Stimulated activated CD4-positive, alpha-beta T cell treated with anti-CD3 and anti-CD28 coated beads, Interleukin-2, amount 100 ng/mL, for 4 hours (primary cell): ENCODE data around the gene TNFSF9.

ENCODE experiments used
- DNase-seq: peaks from one replicate; pipeline ENCODE4 v3.0.0-alpha.2; 2020; ENCODE audit warnings: low read depth

TNFSF9 gene, protein sequence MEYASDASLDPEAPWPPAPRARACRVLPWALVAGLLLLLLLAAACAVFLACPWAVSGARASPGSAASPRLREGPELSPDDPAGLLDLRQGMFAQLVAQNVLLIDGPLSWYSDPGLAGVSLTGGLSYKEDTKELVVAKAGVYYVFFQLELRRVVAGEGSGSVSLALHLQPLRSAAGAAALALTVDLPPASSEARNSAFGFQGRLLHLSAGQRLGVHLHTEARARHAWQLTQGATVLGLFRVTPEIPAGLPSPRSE

DNA sequence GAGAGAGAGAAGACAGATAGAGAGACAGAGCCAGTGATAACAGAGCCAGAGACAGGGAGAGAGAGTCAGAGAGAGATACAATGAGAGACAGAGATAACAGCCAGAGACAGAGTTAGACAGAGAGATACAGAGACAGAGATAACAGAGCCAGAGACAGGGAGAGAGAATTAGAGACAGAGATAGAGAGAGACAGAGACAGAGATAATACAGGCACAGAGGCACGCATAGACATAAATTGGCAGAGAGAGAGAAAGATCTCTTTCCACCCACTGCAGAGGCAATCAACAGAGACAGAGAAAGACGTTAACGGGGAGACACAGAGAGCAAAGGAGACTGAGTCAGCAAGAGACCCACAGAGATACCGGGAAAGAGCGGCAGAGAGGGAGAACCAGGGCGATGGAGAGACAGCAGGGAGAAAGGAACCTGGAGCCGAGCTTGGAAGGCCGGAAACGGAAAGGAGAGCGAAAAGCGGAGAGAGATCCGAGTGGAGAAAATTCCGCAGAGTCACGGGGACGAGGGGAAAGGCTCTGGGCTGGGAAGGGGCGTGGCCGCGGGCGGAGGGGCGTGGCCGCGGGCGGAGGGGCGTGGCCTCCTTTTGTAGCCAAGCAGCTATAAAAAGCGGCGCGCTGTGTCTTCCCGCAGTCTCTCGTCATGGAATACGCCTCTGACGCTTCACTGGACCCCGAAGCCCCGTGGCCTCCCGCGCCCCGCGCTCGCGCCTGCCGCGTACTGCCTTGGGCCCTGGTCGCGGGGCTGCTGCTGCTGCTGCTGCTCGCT is at the start of gene TNFSF9:
Gene TNFSF9, plus strand, starts transcription at position 641 of the 777 bp plus-strand sequence. Its CDS starts 11 bp downstream, at position 652.
- peak; percentile 67 for DNase-seq

DNA sequence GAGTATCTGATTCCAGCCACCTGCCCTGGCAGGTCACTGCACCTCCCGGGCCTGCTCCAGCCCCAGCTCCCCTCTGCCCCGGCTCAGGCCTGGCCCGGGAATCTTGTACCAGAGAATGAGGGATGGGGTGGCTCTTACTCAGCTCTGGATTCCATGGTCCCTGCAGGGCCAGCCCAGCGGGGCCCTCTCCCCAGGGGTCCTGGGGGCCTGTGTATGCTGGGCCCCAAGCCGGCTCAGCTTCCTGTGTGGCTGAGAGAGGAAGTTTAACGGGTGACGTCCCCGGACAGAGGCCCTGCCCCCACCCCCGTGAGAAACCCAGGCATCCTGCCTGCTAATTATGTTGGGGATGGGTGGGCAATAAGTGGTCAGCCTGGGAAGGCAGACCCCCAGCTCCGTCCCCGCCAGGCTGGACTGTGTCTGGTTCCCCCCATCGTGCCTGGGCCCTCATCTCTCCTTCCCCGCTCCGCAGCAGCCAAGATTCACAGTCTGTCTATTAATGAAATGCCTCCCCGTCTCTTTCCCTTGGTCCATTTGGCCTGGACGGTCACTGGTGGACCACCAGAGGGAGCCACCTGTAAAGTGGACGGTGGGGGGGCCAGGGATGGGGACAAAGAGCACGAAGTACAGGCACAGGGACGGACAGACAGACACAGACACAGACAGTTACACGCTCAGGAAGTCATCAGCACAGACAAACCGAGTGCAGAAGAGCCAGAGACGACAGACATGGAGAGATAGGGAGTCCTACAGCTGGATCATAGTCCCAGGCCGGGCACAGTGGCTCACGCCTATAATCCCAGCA is 49.1 kb upstream of the TNFSF9 start, which contains the start of gene DENND1C:
Gene DENND1C, minus strand, starts transcription at position 247 of the 802 bp plus-strand sequence. Its CDS starts 92 bp downstream, at position 155.
- peak; percentile 46 for DNase-seq

DNA sequence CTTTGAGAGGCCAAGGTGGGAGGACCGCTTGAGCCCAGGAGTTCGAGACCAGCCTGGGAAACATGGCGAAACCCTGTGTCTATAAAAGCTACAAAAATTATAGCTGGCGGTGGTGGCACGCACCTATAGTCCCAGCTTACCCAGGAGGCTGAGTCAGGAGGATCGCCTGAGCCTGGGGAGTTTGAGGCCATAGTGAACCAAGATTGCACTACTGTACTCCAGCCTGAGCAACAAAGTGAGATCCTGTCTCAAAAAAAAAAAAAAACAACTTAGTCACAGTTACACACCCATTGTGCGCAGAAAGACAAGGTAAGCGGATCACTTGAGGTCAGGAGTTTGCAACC is 48.5 kb upstream of the TNFSF9 start:
- DNase-seq, result no peak

DNA sequence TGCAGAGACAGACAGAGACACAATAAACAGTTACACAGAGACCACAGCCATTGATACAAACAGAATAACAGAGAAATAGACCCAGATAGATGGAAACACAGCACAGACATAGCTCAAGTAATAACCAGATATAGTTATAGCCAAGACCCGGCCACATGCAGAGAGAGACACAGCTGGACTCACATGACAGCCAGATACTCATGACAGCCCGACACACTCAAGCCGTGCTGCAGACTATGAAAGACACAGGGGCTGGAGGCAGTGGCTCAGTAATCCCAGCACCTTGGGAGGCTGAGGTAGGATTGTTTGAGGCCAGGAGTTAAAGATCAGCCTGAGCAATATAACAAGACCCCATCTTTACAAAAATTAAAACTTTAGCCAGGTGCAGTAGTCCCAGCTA is 47.6 kb upstream of the TNFSF9 start:
- no peak for DNase-seq

DNA sequence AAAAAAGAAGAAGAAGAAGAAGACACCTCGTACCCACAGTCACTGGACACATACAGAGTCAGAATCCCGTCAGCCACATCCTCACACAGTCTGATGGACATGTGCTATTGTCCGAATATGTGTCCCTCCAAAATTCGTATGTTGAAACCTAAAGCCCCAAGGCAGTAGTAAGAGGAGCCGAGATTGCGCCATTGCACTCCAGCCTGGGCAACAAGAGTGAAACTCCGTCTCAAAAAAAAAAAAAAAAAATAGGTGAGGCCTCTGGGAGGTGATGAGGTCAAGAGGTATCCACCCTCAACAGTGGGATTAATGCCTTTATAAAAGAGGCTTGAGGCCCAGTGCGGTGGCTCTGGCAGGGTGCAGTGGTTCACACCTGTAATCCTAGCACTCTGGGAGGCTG is 46.6 kb upstream of the TNFSF9 start:
- DNase-seq, result no peak

DNA sequence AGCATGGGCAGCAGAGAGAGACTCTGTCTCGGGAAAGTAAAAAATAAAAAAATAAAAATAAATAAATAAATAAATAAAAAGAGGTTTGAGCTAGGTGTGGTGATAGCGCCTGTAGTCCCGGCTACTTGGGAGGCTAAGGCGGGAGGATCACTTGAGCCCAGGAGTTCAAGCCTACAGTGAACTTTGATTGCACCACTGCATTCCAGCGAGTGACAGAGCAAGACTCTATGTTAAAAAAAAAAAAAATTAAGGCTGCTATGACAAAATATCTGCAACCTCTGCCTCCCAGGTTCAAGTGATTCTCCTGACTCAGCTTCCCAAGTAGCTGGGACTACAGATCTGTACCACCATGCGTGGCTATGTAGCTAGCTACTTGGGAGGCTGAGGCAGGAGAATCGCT is 46.0 kb upstream of the TNFSF9 start:
- DNase-seq, result no peak

DNA sequence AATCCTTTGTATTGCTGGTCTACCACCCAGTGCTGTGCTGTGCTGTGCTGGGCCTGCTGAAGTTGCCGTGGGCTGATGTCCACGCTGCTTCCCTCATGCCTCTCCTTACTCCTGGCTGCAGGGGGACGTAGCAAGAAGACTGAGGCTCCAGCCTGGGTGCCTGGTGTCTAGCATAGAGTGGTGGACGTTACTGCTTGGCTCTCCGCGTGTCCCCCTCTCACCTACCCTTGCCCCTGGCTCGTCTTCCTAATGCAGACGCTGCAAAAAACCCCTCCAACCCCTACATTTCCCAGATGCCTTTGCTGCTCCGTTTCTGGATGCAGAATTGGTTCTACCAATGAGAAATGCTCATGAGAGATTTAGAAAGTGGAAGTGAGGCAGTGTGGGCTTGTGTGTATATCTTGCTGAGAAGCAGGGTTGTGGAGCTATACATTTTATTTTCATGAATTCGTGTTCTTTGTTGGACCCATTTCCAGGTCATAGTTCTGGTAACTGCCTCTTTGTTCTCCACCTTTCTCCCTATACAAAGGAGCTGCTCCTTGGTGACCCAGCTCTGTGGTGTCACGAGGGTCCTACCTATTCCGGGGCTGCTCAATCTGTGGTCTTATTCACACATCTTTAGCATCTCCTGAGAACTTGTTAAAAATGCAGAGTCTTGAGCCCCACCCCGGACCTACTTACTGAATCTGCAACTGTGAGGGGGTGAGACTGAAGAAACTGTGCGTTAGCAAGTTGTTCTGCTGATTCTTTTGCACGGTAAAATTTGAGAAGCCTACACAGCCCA is 41.4 kb upstream of the TNFSF9 start:
- no peak for DNase-seq

DNA sequence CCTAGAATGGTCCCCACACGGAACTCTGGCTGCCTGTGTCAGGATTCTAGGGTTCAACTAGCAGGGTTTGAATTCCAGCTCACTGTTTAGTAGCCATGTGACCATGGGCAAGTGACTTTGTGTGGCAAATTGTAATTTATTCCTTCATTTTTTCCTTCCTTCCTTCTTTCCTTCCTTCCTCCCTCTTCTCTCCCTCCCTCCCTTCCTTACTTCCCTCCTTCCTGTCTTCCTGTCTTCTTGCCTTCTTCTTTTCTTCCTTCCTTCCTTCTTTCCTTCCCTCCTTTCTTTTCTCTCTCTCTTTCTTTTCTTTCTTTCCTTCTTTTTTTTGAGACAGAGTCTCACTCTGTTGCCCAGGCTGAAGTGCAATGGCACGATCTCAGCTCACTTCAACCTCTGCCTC is 40.7 kb upstream of the TNFSF9 start:
- DNase-seq, result no peak

DNA sequence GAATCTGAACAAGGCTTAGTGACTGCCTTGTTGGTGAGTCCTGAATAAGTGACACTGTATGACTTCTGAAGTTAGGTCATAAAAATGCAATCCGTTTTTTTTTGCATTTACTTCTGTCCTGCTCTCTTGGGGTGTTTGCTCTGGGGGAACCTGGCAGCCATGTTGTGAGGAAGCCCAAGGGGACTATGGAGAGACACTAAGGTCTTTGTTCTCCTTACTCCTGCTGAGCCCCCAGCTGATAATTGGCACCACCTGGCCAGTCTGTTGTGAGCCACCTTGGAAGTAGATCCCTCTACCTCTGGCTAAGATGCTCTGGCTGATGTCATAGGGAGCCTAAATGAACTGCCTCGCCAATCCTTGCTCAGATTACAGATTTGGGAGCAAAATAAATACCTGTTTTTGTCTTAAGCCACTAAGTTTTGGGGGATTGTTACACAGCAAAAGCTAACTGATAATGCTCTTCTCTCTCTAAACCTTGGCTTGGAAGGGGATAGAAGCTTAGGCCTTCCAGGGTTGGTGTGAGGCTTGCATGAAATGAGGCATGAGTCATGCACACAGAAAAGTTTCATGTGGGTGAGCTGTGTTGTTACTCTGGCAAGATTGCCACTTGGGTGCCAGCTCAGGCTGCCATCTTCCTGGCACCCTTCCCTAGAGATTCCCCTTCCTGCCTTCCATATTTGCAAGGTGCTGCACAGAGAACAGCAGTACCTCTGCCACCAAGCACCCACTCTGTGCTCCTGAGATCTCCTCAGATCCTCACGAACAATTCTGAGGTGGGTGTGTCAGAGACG is 38.8 kb upstream of the TNFSF9 start:
- no peak for DNase-seq

DNA sequence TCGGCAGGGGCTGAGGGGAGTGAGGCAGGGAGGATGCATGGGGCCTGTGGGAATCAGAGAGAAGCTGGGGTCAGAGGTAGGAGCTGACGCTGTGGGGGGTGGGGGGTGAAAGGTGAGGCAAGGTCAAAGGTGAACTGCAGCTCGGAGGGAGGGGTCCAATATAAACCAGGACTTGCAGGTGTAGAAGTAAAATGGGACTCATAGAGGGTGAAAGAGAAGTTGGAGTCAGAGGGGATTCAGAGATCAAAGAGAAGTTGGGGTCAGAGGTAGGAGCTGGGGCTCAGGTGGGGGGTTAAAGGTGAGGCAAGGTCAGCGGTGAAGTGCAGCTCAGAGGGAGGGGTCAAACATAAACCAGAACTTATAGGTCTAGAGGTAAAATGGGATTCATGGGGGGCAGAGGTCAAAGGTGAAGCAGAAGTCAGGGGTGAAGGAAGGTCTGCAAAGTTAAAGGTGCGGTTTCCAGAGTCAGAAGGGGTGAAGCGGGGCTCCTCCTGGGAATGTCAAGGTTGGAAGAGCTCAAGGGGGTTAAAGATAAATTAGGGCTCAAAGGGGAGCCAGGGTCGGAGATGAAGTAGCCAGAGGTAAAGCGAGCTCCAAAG is 36.3 kb upstream of the TNFSF9 start:
- DNase-seq, result no peak

DNA sequence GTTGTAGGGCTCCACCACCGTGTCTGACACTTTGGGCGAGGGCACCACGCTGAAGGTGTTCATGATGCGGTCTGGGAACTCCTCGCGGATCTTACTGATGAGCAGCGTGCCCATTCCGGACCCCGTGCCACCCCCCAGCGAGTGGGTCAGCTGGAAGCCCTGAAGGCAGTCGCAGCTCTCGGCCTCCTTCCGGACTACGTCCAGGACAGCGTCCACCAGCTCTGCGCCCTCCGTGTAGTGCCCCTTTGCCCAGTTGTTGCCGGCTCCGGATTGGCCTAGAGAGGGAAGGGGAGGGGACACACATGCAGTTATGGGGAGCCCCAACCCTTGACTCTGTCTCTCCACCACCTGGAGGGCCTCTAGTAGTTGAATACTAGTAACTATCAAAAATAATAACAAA is 34.9 kb upstream of the TNFSF9 start:
- DNase-seq, result no peak

DNA sequence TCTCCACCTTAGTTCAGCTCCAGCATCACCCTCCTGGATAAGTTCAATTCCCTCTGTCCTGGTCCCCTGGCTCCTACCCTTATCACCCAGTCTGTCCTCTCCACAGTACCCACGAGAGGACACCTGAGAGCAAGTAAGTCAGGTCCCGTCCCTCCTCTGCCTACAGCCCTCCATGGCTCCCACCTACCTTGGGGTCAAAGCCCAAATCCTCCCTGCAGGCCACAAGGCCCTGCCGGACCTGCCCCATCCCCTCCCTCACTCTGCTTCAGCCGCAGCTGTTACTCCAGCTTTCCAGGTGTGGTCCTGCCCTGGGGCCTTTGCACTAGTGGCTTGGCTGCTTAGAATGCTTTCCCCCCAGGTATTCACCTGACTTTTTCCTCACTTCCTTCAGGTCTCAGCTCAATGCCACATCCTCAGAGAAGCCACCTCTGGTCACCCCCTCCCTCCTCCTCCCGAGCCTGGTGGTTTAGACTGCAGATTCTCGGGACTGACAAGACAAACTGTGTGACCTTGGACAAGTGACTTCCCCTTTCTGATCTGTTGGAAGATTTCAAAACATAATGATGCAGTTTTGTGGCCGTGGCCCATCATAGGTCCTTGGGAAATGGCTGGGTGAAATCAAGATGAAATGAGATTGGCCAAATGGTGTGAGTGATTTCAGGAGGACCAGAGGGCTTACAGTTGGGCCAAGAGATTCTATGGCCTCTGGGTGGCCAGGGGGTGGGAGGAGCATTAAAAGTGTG is 32.4 kb upstream of the TNFSF9 start:
- DNase-seq, result no peak

DNA sequence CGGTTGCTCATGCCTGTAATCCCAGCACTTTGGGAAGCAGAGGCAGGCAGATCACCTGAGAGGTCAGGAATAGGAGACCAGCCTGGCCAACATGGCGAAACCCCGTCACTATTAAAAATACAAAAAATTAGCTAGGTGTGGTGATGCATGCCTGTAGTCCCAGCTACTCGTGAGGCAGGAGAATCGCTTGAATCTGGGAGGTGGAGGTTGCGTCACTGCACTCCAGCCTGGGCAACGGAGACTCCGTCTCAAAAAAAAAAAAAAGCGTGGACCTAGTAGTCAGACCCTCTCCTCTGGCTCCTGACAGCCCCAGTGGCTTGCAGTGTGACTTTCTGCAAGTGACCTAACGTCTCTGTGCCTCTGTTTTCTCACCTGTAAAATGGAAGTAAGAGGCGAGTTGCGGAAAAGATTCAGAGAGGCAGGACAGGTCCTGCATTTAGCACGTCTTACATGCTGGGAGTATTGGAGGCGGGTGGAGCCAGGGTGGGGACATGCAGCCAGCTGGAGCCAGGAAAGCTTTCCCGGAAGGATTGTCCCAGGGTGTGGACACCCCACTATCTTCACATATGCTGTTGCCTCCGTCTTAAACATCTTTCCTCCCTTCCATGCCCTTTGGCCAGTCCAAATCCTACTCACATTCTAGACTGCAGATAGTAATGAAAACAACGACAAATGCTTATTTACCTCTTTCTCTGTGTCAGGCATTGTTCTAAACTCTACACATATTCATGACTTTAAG is 31.6 kb upstream of the TNFSF9 start:
- DNase-seq, result no peak

DNA sequence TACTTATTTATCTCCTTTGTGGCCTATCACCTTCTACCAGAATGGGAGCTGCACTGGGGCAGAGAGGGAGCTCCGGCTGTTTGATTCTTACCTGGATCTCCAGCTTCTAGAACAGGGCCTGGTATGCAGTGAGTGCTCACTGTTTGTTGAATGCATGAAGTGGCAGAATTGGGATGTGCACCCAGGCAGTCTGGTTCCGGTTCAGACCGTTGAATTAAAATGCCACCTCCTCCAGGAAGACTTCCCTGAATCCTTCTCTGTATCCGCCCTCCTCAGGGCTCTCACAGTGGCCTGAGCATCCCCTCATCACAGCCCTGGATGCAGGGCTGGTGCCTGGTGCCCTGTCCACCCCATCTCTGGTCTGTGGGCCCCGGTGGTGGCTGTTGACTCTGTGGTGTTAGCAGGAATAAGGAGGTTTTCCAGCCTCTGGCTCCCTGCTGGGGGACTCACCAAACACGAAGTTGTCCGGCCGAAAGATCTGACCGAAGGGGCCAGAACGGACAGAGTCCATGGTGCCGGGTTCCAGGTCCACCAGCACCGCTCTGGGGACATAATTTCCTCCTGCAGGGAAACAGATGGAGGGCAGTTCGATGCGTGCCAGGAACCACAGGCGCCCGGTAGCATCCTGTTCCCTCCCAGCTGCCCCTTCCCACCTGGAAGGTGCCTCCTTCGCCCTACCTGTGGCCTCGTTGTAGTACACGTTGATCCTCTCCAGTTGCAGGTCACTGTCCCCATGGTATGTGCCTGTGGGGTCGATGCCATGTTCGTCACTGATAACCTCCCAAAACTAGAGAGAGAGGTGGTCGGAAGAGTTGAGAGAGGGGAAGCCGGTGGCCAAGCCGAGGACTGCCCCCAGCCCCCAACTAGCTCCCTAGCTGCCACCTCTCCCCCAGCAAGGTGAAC is 29.7 kb upstream of the TNFSF9 start:
- no peak for DNase-seq

DNA sequence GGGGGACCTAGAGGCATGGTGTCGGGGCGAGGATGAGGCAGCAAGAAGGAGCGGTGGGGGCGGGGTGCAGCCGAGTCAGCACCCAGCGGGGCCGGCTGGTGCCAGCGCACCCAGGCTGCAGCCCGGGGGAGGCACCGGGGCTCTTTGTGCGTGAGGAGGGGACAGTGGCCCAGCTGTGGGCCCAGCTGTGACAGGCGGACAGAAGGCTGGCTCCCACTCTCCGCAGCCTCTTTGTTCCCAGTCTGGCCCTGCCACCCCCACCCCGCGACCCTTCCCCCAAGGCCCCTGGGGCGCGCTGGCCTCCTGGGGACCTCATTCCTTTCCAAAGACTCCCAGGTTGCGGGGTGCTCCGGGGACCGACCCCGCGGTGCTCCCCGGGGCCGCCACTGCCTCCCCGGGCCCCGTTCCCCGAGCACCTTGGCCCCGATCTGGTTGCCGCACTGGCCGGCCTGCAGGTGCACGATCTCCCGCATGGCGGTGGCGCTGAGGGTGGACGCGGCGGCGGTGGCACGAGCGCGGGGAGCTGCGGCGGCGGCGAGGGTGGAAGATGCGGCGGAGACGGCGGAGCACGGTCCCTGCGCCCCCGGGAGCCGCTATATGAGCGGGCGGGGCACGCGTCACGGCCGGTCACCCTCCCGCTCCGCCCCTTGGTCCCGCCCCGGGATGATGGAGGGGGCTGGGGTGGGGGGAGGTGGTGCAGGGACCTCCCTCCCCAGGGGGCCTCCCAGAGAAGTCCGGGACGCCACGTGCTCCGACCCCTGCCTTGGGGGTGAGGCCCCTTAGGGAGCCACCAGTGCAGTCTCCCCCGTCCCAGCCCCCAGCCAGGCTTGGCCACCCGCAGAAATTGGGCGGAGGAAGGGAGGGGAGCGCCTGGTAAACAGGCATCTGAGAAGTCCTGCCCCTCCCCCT is 28.8 kb upstream of the TNFSF9 start, which contains the start of gene TUBB4A:
Gene TUBB4A, minus strand, starts transcription at position 570 of the 909 bp plus-strand sequence. Its CDS starts 97 bp downstream, at position 473.
- DNase-seq, result no peak

DNA sequence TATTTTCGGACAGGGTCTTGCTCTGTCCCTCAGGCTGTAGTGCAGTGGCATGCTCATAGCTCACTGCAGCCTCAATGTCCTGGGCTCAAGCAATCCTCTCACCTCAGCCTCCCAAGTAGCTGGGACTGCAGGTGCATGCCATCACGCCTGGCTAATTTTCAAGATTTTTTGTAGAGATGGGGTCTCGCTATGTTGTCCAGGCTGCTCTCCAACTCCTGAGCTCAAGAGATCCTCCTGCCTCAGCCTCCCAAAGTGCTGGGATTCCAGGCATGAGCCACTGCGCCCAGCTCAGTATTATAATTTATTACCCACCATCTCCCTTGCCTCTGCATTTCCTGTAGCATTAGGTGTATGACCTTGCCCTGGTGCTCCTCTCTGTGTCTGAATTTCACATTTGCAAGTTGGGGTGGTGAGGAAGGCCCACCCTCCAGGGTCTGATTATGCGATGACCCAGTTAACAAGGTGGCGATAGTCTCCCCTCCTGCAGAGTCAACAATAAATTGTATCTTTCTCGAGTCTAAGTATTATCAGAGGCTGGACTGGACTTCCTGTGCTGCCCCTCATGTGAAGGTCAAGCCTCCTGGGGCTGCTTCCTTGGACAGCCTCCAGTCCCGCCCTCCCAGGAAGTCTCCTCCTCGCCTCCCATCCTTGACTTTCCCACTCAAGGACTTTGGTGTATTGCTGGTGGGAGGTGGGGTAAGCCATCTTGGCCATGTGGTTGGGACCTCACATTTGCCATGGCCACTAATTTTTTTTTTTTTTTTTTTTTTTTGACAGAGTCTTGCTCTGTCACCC is 27.2 kb upstream of the TNFSF9 start:
- DNase-seq, result no peak
